ENCODE results near the gene PRR5L.
A peak's percentile ranks its signal among the peaks of the same experiment; 100 is the strongest.

Gene PRR5L

DNA sequence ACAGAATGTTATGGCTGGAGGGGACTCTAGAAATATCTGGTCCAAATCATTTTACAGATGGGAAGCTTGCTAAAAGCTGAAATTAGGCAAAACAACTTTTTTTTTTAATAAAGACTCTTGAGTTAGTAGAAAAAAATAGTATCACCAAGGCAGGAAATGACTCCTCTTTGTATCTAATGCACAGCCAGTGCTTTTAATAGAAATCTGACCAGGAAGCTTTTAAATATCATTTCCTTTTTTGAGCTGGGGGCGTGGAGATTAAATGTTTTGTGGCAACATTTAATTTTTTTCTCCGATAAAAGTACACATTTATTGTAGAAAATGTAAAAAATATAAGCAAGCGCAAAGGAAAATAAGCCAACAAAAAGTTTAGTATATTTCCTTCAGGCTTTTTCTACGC, 191.5 kb downstream of the PRR5L start:
- Histone ChIP-seq H3K9me3 (ENCODE audit: control insufficient read depth, insufficient read depth, low read length) (no peaks in the 10 kb centered on the region), H3K36me3 (ENCODE audit: control insufficient read depth, insufficient read depth, low read length) (peaks cover 55% of the 10 kb centered on the region), H3K9ac (ENCODE audit: low read depth, low read length) (no peak overlapping the region), H3K4me3 (ENCODE audit: low read depth, low read length) (no peak overlapping the region), H3K27ac (ENCODE audit: low read depth, low read length) (no peak overlapping the region), H3K4me1 (ENCODE audit: control insufficient read depth, insufficient read depth, low read length) (no peaks in the 10 kb centered on the region), H3K27me3 (ENCODE audit: control insufficient read depth, insufficient read depth, low read length) (no peaks in the 10 kb centered on the region)

DNA sequence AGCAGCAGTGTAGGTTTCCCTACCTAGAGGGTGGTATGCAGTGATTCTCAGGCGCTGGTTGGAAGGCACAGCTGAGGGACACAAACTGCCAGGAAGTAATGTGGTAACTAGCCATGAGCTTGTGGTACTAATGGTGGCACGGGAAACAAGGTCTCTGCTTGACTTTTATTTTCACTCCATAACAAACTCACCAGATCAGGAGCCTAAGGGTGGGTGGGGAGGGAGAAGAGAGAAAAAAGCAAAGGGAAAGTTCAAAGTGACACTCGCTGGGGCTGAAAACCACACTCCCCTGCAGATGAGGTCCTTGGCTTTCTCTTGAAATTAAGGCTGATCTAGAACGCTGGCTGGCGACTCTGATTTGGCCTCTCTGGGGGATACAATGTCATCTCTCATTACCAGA, 192.0 kb downstream of the PRR5L start:
- H3K9ac ChIP-seq (ENCODE audit: low read depth, low read length), result no peak overlapping the region
- no peaks in the 10 kb centered on the region for H3K27me3 ChIP-seq (ENCODE audit: control insufficient read depth, insufficient read depth, low read length)
- H3K4me3 ChIP-seq (ENCODE audit: low read depth, low read length), result no peak overlapping the region
- H3K4me1 ChIP-seq (ENCODE audit: control insufficient read depth, insufficient read depth, low read length), result no peaks in the 10 kb centered on the region
- peaks cover 55% of the 10 kb centered on the region for H3K36me3 ChIP-seq (ENCODE audit: control insufficient read depth, insufficient read depth, low read length)
- H3K9me3 ChIP-seq (ENCODE audit: control insufficient read depth, insufficient read depth, low read length), result no peaks in the 10 kb centered on the region
- H3K27ac ChIP-seq (ENCODE audit: low read depth, low read length), result no peak overlapping the region

DNA sequence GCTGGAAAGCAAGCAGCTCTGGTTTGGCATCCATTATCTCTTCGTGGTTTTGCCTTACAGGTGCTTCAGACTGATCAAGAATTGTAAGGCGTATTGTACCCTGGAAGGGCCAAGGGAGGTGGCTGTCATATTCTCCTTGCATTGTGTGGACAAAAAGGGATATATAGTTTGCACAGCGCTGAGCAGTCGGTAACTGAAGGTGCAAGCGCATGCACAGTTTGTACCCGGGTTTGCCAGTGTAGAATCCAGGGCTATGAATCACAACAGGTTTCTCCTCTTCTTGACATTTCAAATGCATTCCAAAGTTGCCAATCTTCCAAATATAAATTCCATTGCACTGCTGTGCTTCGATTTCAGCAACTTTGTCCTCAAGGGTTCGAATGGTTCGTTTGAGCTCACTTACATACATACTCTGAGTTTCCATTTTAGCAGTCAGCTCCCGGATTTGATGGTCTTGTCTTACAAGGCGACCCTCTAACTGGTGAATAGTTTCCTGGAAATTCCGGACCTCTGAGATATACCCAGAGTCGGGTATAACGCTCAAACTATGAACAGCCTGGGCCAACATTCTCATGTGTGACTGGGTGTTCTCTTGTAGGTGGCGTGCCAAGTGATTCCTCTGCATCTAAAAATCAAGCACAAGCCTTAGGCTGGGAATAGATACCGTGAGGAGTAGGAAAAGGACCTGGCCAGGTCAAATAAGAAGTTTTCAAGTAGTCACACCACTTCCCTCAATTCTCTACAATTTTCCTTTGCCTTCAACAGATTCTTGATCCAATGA, 194.1 kb downstream of the PRR5L start:
- no peaks in the 10 kb centered on the region for H3K9me3 ChIP-seq (ENCODE audit: control insufficient read depth, insufficient read depth, low read length)
- peaks cover 56% of the 10 kb centered on the region for H3K36me3 ChIP-seq (ENCODE audit: control insufficient read depth, insufficient read depth, low read length)
- H3K27ac ChIP-seq (ENCODE audit: low read depth, low read length), result no peak overlapping the region
- no peaks in the 10 kb centered on the region for H3K4me1 ChIP-seq (ENCODE audit: control insufficient read depth, insufficient read depth, low read length)
- H3K9ac ChIP-seq (ENCODE audit: low read depth, low read length), result no peak overlapping the region
- H3K27me3 ChIP-seq (ENCODE audit: control insufficient read depth, insufficient read depth, low read length), result no peaks in the 10 kb centered on the region
- H3K4me3 ChIP-seq (ENCODE audit: low read depth, low read length), result no peak overlapping the region

DNA sequence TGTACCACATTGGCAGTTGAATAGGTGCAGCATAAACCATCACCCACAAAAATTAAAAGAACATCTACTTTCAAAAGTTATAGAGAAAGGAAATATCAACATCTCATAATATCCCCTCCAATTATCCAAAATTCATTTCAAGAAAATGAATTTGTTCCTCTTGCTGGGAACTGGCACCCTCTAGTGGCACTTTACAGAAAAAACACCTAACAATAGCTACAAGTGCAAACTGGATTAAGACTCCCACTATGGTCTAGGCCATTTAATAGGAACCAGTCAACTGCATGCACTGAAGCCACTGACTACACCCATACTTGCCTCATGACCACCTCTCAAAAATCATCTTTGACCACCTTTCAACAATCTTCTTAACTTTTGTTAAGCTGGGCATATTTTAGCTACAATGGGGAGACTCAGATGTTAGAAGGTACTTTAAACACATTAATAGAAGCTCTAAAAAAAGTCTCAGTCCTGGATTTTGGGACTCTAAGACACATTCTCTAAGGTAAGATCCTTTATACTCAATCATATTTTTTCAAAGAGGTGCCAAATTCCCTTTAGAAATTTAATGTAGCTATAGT, 196.7 kb downstream of the PRR5L start:
- Histone ChIP-seq H3K4me3 (ENCODE audit: low read depth, low read length) (no peak overlapping the region), H3K27ac (ENCODE audit: low read depth, low read length) (no peak overlapping the region), H3K36me3 (ENCODE audit: control insufficient read depth, insufficient read depth, low read length) (peaks cover 63% of the 10 kb centered on the region), H3K27me3 (ENCODE audit: control insufficient read depth, insufficient read depth, low read length) (no peaks in the 10 kb centered on the region), H3K9me3 (ENCODE audit: control insufficient read depth, insufficient read depth, low read length) (no peaks in the 10 kb centered on the region), H3K4me1 (ENCODE audit: control insufficient read depth, insufficient read depth, low read length) (no peaks in the 10 kb centered on the region), H3K9ac (ENCODE audit: low read depth, low read length) (no peak overlapping the region)

DNA sequence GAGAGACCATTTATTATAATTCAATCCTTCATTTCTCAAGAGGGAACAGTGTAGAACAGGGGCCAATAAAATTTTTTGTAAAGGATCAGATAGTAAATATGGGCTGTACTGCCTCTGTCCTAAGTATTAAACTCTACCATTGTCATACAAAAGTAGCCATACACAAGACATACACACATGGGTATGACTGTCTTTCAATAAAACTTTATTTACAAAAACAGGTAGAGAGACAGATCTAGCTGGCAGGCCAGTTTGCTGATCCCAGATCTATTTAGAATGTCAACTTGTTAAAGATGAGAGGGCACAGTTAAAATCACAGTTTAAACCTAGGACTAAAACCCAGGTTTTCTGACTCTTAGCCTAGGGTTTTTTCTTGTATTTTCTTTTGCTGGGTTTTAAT, 197.2 kb downstream of the PRR5L start:
- Histone ChIP-seq H3K36me3 (ENCODE audit: control insufficient read depth, insufficient read depth, low read length) (peaks cover 67% of the 10 kb centered on the region), H3K27ac (ENCODE audit: low read depth, low read length) (no peak overlapping the region), H3K9me3 (ENCODE audit: control insufficient read depth, insufficient read depth, low read length) (no peaks in the 10 kb centered on the region), H3K4me1 (ENCODE audit: control insufficient read depth, insufficient read depth, low read length) (no peaks in the 10 kb centered on the region), H3K4me3 (ENCODE audit: low read depth, low read length) (no peak overlapping the region), H3K27me3 (ENCODE audit: control insufficient read depth, insufficient read depth, low read length) (no peaks in the 10 kb centered on the region), H3K9ac (ENCODE audit: low read depth, low read length) (no peak overlapping the region)

DNA sequence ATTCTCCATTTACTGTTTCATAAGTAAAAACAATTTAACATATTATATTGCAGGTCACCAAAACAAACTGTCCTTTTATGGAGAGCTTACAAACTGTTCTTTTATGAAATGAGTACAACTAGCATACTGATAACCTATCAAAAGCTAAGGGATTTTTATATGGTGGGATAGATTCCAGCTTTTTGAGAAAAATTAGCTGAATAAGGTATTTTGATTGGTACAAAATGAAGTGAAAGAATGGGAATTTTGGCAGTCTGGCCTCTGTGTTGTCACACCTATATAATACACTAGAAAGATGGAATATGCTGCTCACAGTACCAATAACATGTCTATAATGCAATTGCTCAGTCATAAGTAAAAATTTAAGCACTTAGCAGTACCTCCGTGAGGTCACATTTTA, 202.6 kb downstream of the PRR5L start:
- H3K4me1 ChIP-seq (ENCODE audit: control insufficient read depth, insufficient read depth, low read length), result no peaks in the 10 kb centered on the region
- H3K4me3 ChIP-seq (ENCODE audit: low read depth, low read length), result no peak overlapping the region
- H3K9me3 ChIP-seq (ENCODE audit: control insufficient read depth, insufficient read depth, low read length), result no peaks in the 10 kb centered on the region
- peaks cover 54% of the 10 kb centered on the region for H3K36me3 ChIP-seq (ENCODE audit: control insufficient read depth, insufficient read depth, low read length)
- no peaks in the 10 kb centered on the region for H3K27me3 ChIP-seq (ENCODE audit: control insufficient read depth, insufficient read depth, low read length)
- no peak overlapping the region for H3K9ac ChIP-seq (ENCODE audit: low read depth, low read length)
- H3K27ac ChIP-seq (ENCODE audit: low read depth, low read length), result no peak overlapping the region

DNA sequence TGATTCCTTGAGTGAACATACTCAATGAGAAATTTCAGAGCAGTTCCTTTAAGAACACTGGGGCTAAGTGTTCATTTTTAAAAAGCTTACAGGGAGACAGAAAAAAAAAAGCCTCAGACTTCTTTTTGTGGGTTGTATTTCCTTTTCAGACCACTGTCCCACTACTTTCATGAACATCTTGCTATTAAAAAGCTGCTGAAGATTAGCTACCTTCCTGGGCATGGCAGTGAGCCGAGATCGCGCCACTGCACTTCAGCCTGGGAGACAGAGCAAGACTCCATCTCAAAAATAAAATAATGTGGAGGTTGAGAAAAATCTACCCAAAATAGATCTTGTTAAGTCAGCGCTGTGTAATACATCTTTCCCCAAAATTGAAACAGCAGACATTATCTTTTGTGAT, 203.2 kb downstream of the PRR5L start:
- Histone ChIP-seq H3K9ac (ENCODE audit: low read depth, low read length) (no peak overlapping the region), H3K4me3 (ENCODE audit: low read depth, low read length) (no peak overlapping the region), H3K9me3 (ENCODE audit: control insufficient read depth, insufficient read depth, low read length) (no peaks in the 10 kb centered on the region), H3K36me3 (ENCODE audit: control insufficient read depth, insufficient read depth, low read length) (peaks cover 54% of the 10 kb centered on the region), H3K27ac (ENCODE audit: low read depth, low read length) (peak overlapping the region; percentile 87), H3K27me3 (ENCODE audit: control insufficient read depth, insufficient read depth, low read length) (no peaks in the 10 kb centered on the region), H3K4me1 (ENCODE audit: control insufficient read depth, insufficient read depth, low read length) (no peaks in the 10 kb centered on the region)

DNA sequence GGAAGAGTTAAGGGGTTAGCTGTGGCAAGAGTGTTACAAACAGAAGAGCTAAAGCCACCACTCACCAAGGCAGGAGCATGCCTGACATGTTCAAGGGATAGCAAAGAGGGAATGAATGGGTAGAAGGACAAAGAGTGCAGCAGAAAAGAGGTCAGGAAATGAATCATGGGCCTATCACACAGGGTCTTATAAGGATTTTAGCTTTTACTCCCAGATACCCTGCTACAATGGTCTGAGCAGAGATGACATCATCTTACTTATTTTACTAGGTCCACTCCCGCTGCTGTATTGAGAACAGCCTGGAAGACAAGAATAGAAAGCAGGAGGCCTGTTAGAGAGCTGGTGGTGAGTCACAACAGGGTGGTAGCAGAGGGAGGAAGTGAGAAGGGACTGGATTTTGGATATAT, 204.2 kb downstream of the PRR5L start:
- Histone ChIP-seq H3K4me3 (ENCODE audit: low read depth, low read length) (no peak overlapping the region), H3K9me3 (ENCODE audit: control insufficient read depth, insufficient read depth, low read length) (no peaks in the 10 kb centered on the region), H3K4me1 (ENCODE audit: control insufficient read depth, insufficient read depth, low read length) (no peaks in the 10 kb centered on the region), H3K36me3 (ENCODE audit: control insufficient read depth, insufficient read depth, low read length) (peaks cover 47% of the 10 kb centered on the region), H3K27me3 (ENCODE audit: control insufficient read depth, insufficient read depth, low read length) (no peaks in the 10 kb centered on the region), H3K9ac (ENCODE audit: low read depth, low read length) (no peak overlapping the region), H3K27ac (ENCODE audit: low read depth, low read length) (peak overlapping the region; percentile 87)

DNA sequence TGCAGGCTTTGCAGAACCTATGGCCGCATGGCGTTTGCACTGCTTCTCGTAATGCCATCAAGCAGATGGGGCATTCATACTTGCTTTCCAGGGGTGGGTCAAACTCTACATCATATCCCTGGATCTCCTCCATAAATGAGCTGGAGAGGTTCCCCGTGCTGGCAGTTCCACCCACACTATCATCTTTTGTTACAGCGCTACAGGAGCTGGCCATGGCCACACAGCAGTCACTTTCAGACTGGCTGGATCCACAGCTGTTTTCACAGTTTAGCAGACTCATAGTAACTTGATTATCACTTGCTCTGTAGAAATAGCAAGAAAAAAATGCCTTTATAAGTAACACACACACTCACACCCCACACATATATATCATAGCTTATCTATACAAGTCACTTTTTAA, 205.1 kb downstream of the PRR5L start:
- Histone ChIP-seq H3K4me1 (ENCODE audit: control insufficient read depth, insufficient read depth, low read length) (no peaks in the 10 kb centered on the region), H3K9me3 (ENCODE audit: control insufficient read depth, insufficient read depth, low read length) (no peaks in the 10 kb centered on the region), H3K4me3 (ENCODE audit: low read depth, low read length) (no peak overlapping the region), H3K27ac (ENCODE audit: low read depth, low read length) (peak overlapping the region; percentile 87), H3K9ac (ENCODE audit: low read depth, low read length) (no peak overlapping the region), H3K27me3 (ENCODE audit: control insufficient read depth, insufficient read depth, low read length) (no peaks in the 10 kb centered on the region), H3K36me3 (ENCODE audit: control insufficient read depth, insufficient read depth, low read length) (peaks cover 45% of the 10 kb centered on the region)

DNA sequence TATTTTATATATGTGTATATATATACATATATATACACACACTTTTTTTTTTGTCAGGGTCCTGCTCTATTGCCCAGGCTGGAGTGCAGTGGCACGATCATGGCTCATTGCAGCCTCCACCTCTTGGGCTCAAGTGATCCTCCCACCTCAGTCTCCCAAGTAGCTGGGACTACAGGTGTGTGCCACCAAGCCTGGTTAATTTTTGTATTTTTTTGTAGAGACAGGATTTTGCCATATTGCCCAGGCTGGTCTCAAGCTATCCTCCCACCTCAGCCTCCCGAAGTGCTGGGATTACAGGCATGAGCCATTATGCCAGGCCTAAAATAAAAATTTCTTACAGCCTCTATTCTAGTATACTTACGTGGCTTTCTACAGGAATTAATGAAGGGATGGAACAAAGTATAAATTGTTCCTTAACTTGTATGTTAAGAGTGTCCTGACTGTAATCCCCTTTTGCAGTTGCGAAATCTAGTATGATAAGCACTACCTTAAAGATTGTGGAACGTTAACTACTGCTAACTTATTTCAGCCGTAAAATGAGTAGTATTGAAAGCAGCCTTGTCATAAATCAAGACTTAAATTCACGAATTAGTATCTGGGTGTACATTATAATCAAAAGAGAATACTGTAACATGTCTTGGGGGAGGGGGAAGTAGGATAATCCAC, 211.9 kb downstream of the PRR5L start:
- Histone ChIP-seq H3K9ac (ENCODE audit: low read depth, low read length) (no peak overlapping the region), H3K36me3 (ENCODE audit: control insufficient read depth, insufficient read depth, low read length) (no peaks in the 10 kb centered on the region), H3K27ac (ENCODE audit: low read depth, low read length) (no peak overlapping the region), H3K4me3 (ENCODE audit: low read depth, low read length) (0 out of 2 replicates have a peak overlapping the region, but pooled peaks have one; percentile 97), H3K4me1 (ENCODE audit: control insufficient read depth, insufficient read depth, low read length) (no peaks in the 10 kb centered on the region), H3K9me3 (ENCODE audit: control insufficient read depth, insufficient read depth, low read length) (no peaks in the 10 kb centered on the region), H3K27me3 (ENCODE audit: control insufficient read depth, insufficient read depth, low read length) (no peaks in the 10 kb centered on the region)

DNA sequence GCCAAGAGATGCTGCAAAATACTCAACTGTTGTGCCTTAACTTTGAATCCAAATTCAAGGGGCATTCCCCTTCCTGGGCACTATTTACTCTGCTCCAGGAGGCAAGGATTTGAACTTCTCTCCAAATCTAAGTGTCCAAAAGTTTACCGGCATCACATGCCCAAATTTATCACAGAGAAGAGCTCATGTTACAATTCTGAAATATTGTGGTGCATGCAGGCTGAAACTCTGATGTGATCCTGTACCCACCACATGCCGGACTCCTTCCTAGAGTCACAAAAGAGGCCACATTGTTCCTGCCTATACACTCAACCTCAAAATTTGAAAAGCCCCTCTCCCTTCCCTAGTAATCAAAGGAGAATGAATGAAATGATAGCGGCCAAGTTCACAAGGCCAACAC, 212.7 kb downstream of the PRR5L start:
- Histone ChIP-seq H3K9ac (ENCODE audit: low read depth, low read length) (no peak overlapping the region), H3K4me1 (ENCODE audit: control insufficient read depth, insufficient read depth, low read length) (no peaks in the 10 kb centered on the region), H3K27ac (ENCODE audit: low read depth, low read length) (peak overlapping the region; percentile 23), H3K4me3 (ENCODE audit: low read depth, low read length) (peak overlapping the region; percentile 97), H3K36me3 (ENCODE audit: control insufficient read depth, insufficient read depth, low read length) (no peaks in the 10 kb centered on the region), H3K27me3 (ENCODE audit: control insufficient read depth, insufficient read depth, low read length) (no peaks in the 10 kb centered on the region), H3K9me3 (ENCODE audit: control insufficient read depth, insufficient read depth, low read length) (no peaks in the 10 kb centered on the region)
